Transverse colon (tissue), 4 donors: ENCODE results near the gene SARS1. TPM values are rescaled to one million over a fixed set of nuclear protein-coding genes. Genes with fewer than 3 reads are reported as not detected.
"Not testable (repeated sequence)": the region's sequence is repeated elsewhere in the genome, so short reads cannot be mapped to it uniquely, and the experiment has no call there.

Experiments used
- DNase-seq: peaks from one replicate; pipeline ENCODE4 v3.0.0-alpha.2; 2019
- H3K27ac ChIP-seq, 4 donors: fragments of 200-600 bp; sonication (generic); 2 replicates each; pipeline ENCODE4 v1.5.1; 2016 to 2018; ENCODE audit warnings: inconsistent platforms in 4 of 4
- H3K27me3 ChIP-seq: fragments of 200-600 bp; sonication (generic); 2 replicates; pipeline ENCODE4 v1.5.1; 2017; ENCODE audit warnings: inconsistent platforms
- H3K36me3 ChIP-seq, 4 donors: fragments of 200-600 bp; sonication (generic); 2 replicates each; pipeline ENCODE4 v1.5.1; 2017 to 2019; ENCODE audit warnings: inconsistent platforms in 4 of 4
- H3K4me1 ChIP-seq, 4 donors: fragments of 200-600 bp; sonication (generic); 2 replicates each; pipeline ENCODE4 v1.5.1; 2017 to 2020; ENCODE audit warnings: inconsistent platforms in 4 of 4
- H3K4me3 ChIP-seq, 4 donors: fragments of 200-600 bp; sonication (generic); 1 replicate in 1 of 4; 2 replicates in 3 of 4; pipeline versions ENCODE4 v1.5.1 to v1.6.1; 2017 to 2019; ENCODE audit warnings: inconsistent platforms in 4 of 4
- H3K9me3 ChIP-seq, 2 donors: fragments of 200-600 bp; sonication (generic); 2 replicates each; pipeline ENCODE4 v1.5.1; 2017 to 2019; ENCODE audit warnings: inconsistent platforms in 2 of 2
- EP300 ChIP-seq: sonication (generic); formaldehyde crosslinking; IDR thresholded peaks from one replicate; pipeline ENCODE4 v1.6.1; 2017; ENCODE audit warnings: antibody characterized with exemption, low read depth
- POLR2A ChIP-seq: fragments of 450-650 bp; IDR thresholded peaks from one replicate; pipeline ENCODE4 v1.6.1; 2016; ENCODE audit warnings: antibody characterized with exemption, mild to moderate bottlenecking, moderate library complexity
- POLR2AphosphoS5 ChIP-seq, 3 donors: sonication (generic); formaldehyde crosslinking; IDR thresholded peaks; one replicate each; pipeline ENCODE4 v1.6.1; 2016; ENCODE audit warnings: antibody characterized with exemption in 3 of 3
- WGBS, 2 donors: methylation state at CpG; one replicate each; pipeline ENCODE4 v1.1.5; 2018; ENCODE audit warnings: low coverage in 1 of 2; 5-methylcytosine and 5-hydroxymethylcytosine counted together
- in situ Hi-C, 4 donors: fragments of 200-750 bp; cut with MboI; loops; one replicate each; pipeline versions ENCODE4 v1.15.0 to v1.15.1; 2017; ENCODE audit warnings: low sequenced_read_pairs in 3 of 4, low pct_ligation_motif_present in 1 of 4, low pct_unique_long_range_greater_than_20kb in 1 of 4
- intact Hi-C: fragments of 100-400 bp; cut with DNase I; formaldehyde crosslinking; loops from one replicate; pipeline ENCODE4 v1.15.1; 2023; ENCODE audit warnings: low total_unique reads
- total RNA-seq, 4 donors: library from RNA; depleted of rRNA; stranded (reverse); fragments of >200 nt; gene quantifications; one replicate each; pipeline ENCODE4 v1.1.0, GENCODE V29; 2016
- TF ChIP-seq, protein P1 (sequence below), 5 experiments: fragments of 200-600 bp in 3 of 5; fragments of 450-650 bp in 2 of 5; sonication (generic) in 3 of 5; IDR thresholded peaks; 1 replicate in 2 of 5; 2 replicates in 3 of 5; pipeline ENCODE4 v1.5.1; 2016 to 2017; ENCODE audit warnings: antibody characterized with exemption in 5 of 5, inconsistent platforms in 3 of 5, mild to moderate bottlenecking in 2 of 5, moderate library complexity in 1 of 5

The SARS1 gene
- total RNA-seq, 4 donors from 2014 or later = 79.4 to 150 (median 125) TPM

GRCh38 chr1:109214695-109215623 lies 1.2 kb downstream of the SARS1 start:
- peak; percentile 59 for DNase-seq
- Histone ChIP-seq H3K4me1 (peaks cover 19 to 48% (median 32%) of the 10 kb centered on the region in 4 donors), H3K9me3 (no peaks in the 10 kb centered on the region), H3K27ac (peak overlapping the region; percentile 92 to 98 (median 96)), H3K27me3 (no peaks in the 10 kb centered on the region), H3K4me3 (peak overlapping the region; percentile 55 to 90 (median 82)), H3K36me3 (no peaks in the 10 kb centered on the region)
- 11 to 13% methylated on average over 10 to 13 of the region's 13 CpGs for WGBS, 2 donors
- TF ChIP-seq POLR2AphosphoS5 (IDR thresholded peaks at IDR 0.05) = peak in 2 of 3 donors; percentile 15 to 19
- TF ChIP-seq EP300 = no peak
- in situ Hi-C loops = no loop called here
- intact Hi-C loops = no loop called here

DNA sequence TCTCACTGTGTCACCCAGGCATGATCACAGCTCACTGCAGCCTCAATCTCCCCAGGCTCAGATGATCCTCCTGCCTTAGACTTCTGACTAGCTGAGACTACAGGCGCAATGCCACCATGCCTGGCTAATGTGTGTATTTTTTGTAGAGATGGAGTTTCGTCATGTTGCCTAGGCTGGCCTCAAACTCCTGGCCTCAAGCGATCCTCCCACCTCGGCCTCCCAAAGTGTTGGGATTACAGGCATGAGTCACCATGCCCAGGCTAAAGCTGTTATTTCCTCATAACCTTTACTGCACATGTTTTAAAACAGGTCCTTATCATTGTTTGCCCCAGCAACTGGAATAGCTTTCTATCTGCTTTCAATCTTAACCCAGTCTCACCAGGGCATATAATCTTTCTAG lies 2.9 kb downstream of the SARS1 start:
- in situ Hi-C loops = no loop called here
- DNase-seq = peak; percentile 36
- 77 to 87% methylated on average over 3 to 4 of the region's 4 CpGs for WGBS, 2 donors

DNA sequence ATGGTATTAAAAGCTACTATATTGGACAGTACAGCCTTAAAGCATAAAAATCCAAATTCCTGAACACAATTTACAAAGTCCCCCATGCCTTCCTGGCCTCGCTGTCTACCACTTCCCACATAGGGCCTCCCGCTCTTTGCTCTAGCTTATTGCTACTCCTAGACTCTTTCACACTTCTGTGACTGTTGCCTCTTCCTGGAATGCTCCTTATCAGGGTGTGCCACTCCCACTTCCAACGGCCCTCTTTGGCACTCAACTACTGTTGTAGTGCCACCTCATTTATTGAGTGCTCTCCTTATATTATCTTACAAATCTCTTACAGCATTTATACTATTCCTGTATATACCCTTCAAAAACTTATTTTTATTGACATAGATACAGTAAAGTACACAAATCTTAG lies 4.8 kb downstream of the SARS1 start:
- Histone ChIP-seq H3K36me3 (no peaks in the 10 kb centered on the region), H3K27me3 (no peaks in the 10 kb centered on the region), H3K27ac (peak overlapping the region; percentile 58 to 97 (median 84)), H3K4me3 (no peak overlapping the region), H3K4me1 (peaks cover 19 to 43% (median 29%) of the 10 kb centered on the region in 4 donors), H3K9me3 (no peaks in the 10 kb centered on the region)
- intact Hi-C loops (no loop called here), in situ Hi-C loops (no loop called here)
- 56 to 74% methylated on average over 3 of the region's 3 CpGs for WGBS, 2 donors
- peak; percentile 49 for TF ChIP-seq POLR2A
- TF ChIP-seq, protein P1, sequence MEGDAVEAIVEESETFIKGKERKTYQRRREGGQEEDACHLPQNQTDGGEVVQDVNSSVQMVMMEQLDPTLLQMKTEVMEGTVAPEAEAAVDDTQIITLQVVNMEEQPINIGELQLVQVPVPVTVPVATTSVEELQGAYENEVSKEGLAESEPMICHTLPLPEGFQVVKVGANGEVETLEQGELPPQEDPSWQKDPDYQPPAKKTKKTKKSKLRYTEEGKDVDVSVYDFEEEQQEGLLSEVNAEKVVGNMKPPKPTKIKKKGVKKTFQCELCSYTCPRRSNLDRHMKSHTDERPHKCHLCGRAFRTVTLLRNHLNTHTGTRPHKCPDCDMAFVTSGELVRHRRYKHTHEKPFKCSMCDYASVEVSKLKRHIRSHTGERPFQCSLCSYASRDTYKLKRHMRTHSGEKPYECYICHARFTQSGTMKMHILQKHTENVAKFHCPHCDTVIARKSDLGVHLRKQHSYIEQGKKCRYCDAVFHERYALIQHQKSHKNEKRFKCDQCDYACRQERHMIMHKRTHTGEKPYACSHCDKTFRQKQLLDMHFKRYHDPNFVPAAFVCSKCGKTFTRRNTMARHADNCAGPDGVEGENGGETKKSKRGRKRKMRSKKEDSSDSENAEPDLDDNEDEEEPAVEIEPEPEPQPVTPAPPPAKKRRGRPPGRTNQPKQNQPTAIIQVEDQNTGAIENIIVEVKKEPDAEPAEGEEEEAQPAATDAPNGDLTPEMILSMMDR (IDR thresholded peaks at IDR 0.05) = no peak
- peak; percentile 77 for TF ChIP-seq EP300
- TF ChIP-seq POLR2AphosphoS5 (IDR thresholded peaks at IDR 0.05) = peak in 2 of 3 donors; percentile 54 to 70
- DNase-seq = peak; percentile 83

More for the DNA sequence above, 2.9 kb downstream of the SARS1 start:
- Histone ChIP-seq H3K27me3 (no peaks in the 10 kb centered on the region), H3K36me3 (no peaks in the 10 kb centered on the region), H3K27ac (peak overlapping the region; percentile 42 to 98 (median 96)), H3K4me1 (peaks cover 19 to 48% (median 32%) of the 10 kb centered on the region in 4 donors), H3K4me3 (no peak overlapping the region), H3K9me3 (no peaks in the 10 kb centered on the region)
- intact Hi-C loops = no loop called here
- TF ChIP-seq POLR2AphosphoS5 (IDR thresholded peaks at IDR 0.05) = peak in 1 of 3 donors; percentile 41
- TF ChIP-seq EP300 = no peak
- TF ChIP-seq, protein P1 (IDR thresholded peaks at IDR 0.05) = no peak
- no peak for TF ChIP-seq POLR2A

DNA sequence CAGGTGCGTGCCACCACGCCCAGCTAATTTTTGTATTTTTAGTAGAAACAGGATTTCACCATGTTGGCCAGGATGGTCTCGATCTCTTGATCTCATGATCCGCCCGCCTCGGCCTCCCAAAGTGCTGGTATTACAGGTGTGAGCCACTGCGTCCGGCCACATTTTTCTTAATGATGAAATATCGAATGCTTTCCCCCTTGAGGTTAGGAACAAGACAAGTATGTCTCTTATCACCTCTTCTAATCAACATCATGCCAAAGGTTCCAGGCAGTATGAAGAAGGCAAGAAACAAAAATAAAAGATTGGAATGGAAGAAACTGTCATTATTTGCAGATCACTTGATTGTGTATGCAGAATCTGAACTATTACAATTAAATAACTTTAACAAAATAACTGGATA lies 7.5 kb downstream of the SARS1 start:
- H3K4me1 ChIP-seq = peaks cover 7 to 27% (median 15%) of the 10 kb centered on the region in 4 donors
- in situ Hi-C loops, H3K36me3 ChIP-seq, intact Hi-C loops, DNase-seq, H3K27me3 ChIP-seq, H3K9me3 ChIP-seq, H3K4me3 ChIP-seq, H3K27ac ChIP-seq: not testable (repeated sequence)
- WGBS, 2 donors = 94 to 96% methylated on average over 7 to 9 of the region's 9 CpGs

- in situ Hi-C loops = no loop called here
- peaks cover 0 to 35% (median 13%) of the 10 kb centered on the region in 4 donors for H3K36me3 ChIP-seq
Observed at GRCh38 chr1:109225308-109225707, 11.6 kb downstream of the SARS1 start.

More at GRCh38 chr1:109225308-109225707, 11.6 kb downstream of the SARS1 start:
- TF ChIP-seq POLR2AphosphoS5 (IDR thresholded peaks at IDR 0.05) = no peak
- TF ChIP-seq, protein P1 (IDR thresholded peaks at IDR 0.05) = no peak
- no peak for TF ChIP-seq POLR2A
- TF ChIP-seq EP300 = no peak
- DNase-seq = no peak
- Histone ChIP-seq H3K27ac (no peak overlapping the region), H3K9me3 (no peaks in the 10 kb centered on the region), H3K4me1 (no peaks in the 10 kb centered on the region), H3K27me3 (no peaks in the 10 kb centered on the region), H3K4me3 (no peak overlapping the region)
- intact Hi-C loops = no loop called here
- WGBS, 2 donors = 82 to 97% methylated on average over 3 of the region's 3 CpGs
